GM13976 (cell line): ENCODE data around the gene LILRA2.
"Not testable (repeated sequence)": the region's sequence is repeated elsewhere in the genome, so short reads cannot be mapped to it uniquely, and the experiment has no call there.

Source experiments
- DNase-seq: peaks from one replicate; pipeline ENCODE4 v3.0.0; 2012; ENCODE audit warnings: low spot score
- CTCF ChIP-seq: IDR thresholded peaks from 2 replicates; pipeline ENCODE4 v1.5.1; 2012; ENCODE audit warnings: borderline replicate concordance, mild to moderate bottlenecking; ENCODE audit not compliant: insufficient read depth; ENCODE audit errors: extremely low read depth, missing control alignments, control extremely low read depth
- in situ Hi-C: fragments of 300-500 bp; cut with MboI; formaldehyde crosslinking; loops from one replicate; pipeline ENCODE4 v1.12.0; 2022; ENCODE audit warnings: low sequenced_read_pairs, mixed read lengths, inconsistent platforms; ENCODE audit not compliant: unreplicated experiment

LILRA2 gene

GRCh38 chr19:54576411-54576976, 2.9 kb downstream of the LILRA2 start:
- no peak for TF ChIP-seq CTCF
- in situ Hi-C loops = loop anchor here (5.0 kb wide), 1 partner anchor 279 kb away; no protein-coding TSS in a partner anchor
- DNase-seq = no peak

DNA sequence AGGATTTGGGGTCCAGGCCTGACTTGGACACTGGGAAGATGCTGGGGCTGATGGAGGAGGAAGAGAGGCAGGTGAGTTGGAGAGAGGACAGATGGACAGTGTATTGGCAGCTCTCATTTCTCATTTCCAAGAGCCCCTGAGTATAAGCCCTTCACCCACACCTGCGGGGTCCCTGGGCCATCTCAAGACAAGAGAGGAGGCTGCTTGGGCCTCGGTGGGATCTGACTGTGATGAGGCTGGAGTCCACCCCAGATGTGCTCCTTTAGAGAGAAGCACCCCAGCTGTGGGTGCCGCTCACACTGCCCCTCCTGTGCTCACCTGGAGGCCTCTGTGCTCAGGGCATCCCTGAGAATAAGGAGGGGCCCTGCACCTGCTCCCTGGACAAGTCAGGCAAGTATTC, 3.7 kb downstream of the LILRA2 start:
- no peak for DNase-seq
- TF ChIP-seq CTCF = no peak
- in situ Hi-C loops = loop anchor here (5.0 kb wide), 1 partner anchor 280 kb away; no protein-coding TSS in a partner anchor

GRCh38 chr19:54578268-54578667, 4.7 kb downstream of the LILRA2 start:
- in situ Hi-C loops = loop anchor here (5.0 kb wide), 1 partner anchor 281 kb away; no protein-coding TSS in a partner anchor

GRCh38 chr19:54586397-54586796, 12.8 kb downstream of the LILRA2 start:
- in situ Hi-C loops = no loop called here
- no peak for DNase-seq
- TF ChIP-seq CTCF = no peak

More at GRCh38 chr19:54578268-54578667, 4.7 kb downstream of the LILRA2 start:
- not testable (repeated sequence) for DNase-seq

DNA sequence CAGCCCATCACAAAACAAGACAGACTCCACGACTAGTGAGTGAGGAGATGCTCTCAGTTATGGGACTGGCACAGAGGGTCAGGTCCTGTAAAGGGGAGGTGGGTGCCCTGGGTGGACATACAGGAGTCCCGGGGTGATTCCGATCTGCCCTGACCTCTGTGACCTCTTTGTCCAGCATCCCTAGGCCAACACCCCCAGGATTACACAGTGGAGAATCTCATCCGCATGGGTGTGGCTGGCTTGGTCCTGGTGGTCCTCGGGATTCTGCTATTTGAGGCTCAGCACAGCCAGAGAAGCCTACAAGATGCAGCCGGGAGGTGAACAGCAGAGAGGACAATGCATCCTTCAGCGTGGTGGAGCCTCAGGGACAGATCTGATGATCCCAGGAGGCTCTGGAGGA, 13.4 kb downstream of the LILRA2 start:
- DNase-seq = no peak
- in situ Hi-C loops = no loop called here
- TF ChIP-seq CTCF = no peak

GRCh38 chr19:54593445-54593844, 19.9 kb downstream of the LILRA2 start, which contains the start of gene LILRA1:
LILRA1 (plus strand) TSS chr19:54593632; CDS start chr19:54594245, 613 bp downstream.
- DNase-seq, in situ Hi-C loops: not testable (repeated sequence)

- DNase-seq, in situ Hi-C loops: not testable (repeated sequence)
Measured at GRCh38 chr19:54593931-54594626, 20.5 kb downstream of the LILRA2 start.

- in situ Hi-C loops = no loop called here
- no peak for DNase-seq
- no peak for TF ChIP-seq CTCF
Measured at GRCh38 chr19:54594737-54595136, 21.1 kb downstream of the LILRA2 start.

DNA sequence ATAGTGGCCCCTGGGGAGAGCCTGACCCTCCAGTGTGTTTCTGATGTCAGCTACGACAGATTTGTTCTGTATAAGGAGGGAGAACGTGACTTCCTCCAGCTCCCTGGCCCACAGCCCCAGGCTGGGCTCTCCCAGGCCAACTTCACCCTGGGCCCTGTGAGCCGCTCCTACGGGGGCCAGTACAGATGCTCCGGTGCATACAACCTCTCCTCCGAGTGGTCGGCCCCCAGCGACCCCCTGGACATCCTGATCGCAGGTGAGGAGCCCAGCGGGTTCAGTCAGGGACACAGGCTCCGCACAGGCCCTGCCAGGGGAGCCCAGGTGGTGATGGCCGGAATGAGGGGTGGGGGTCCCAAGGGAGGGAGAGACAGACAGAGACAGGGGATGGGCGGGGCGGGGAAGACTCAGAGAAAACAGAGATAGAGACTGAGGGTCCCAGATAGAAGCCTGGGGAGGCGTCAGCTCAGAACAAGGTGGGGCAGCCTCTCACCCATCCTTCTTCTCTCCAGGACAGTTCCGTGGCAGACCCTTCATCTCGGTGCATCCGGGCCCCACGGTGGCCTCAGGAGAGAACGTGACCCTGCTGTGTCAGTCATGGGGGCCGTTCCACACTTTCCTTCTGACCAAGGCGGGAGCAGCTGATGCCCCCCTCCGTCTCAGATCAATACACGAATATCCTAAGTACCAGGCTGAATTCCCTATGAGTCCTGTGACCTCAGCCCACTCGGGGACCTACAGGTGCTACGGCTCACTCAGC, 22.3 kb downstream of the LILRA2 start:
- not testable (repeated sequence) for DNase-seq

More for the DNA sequence above, 22.3 kb downstream of the LILRA2 start:
- in situ Hi-C loops = not testable (repeated sequence)
